ENCODE measurements around the gene HABP2. TPM values are rescaled to one million over a fixed set of nuclear protein-coding genes. Genes with fewer than 3 reads are reported as not detected.

The HABP2 gene
- total RNA-seq, 1 donor from 2014 or later, result not detected

DNA sequence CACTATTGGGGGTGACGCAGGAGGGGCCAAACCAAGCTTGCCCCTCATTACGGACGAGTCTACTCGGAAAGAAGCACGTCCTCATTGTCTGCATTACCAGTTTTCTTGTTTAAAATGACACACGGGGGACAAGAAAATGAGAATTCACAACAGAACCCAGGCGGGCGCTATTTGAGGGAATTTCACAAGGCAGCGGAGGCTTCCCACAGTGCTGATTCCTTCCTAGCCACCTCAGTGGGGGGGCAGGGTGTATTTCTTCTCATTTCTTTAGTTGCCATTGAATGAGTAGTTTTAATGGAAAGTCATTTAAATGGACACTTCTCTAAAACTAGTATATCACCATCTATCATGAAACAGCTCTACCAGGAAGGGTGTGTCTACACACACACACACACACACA is 68.1 kb downstream of the HABP2 start:
- no peak for TF ChIP-seq CTCF (IDR thresholded peaks at IDR 0.05)
- no peak for ATAC-seq (ENCODE audit: low read depth)
- CTCF ChIA-PET, result no interaction called here

GRCh38 chr10:113621799-113622198 is 68.9 kb downstream of the HABP2 start:
- ChIA-PET CTCF (no interaction called here), POLR2A (no interaction called here)
- intact Hi-C loops (cut with micrococcal nuclease), result no loop called here
- H3K4me1 Mint-ChIP-seq, result no peaks in the 10 kb centered on the region
- peaks cover 23% of the 10 kb centered on the region for H3K27me3 Mint-ChIP-seq
- no peak for TF ChIP-seq CTCF (IDR thresholded peaks at IDR 0.05)
- H3K4me3 Mint-ChIP-seq, result no peak overlapping the region
- H3K27ac Mint-ChIP-seq, result no peak overlapping the region
- no peak for DNase-seq
- H3K36me3 Mint-ChIP-seq (ENCODE audit: low read depth), result no peaks in the 10 kb centered on the region
- H3K9me3 Mint-ChIP-seq, result no peaks in the 10 kb centered on the region
- no peak for ATAC-seq (ENCODE audit: low read depth)

More for the DNA sequence above, 68.1 kb downstream of the HABP2 start:
- no peak for DNase-seq
- no peak overlapping the region for H3K27ac Mint-ChIP-seq
- H3K27me3 Mint-ChIP-seq, result peaks cover 30% of the 10 kb centered on the region
- H3K4me3 Mint-ChIP-seq, result no peak overlapping the region
- no peaks in the 10 kb centered on the region for H3K4me1 Mint-ChIP-seq
- POLR2A ChIA-PET, result no interaction called here
- intact Hi-C loops (cut with micrococcal nuclease), result no loop called here
- H3K36me3 Mint-ChIP-seq (ENCODE audit: low read depth), result no peaks in the 10 kb centered on the region
- no peaks in the 10 kb centered on the region for H3K9me3 Mint-ChIP-seq

DNA sequence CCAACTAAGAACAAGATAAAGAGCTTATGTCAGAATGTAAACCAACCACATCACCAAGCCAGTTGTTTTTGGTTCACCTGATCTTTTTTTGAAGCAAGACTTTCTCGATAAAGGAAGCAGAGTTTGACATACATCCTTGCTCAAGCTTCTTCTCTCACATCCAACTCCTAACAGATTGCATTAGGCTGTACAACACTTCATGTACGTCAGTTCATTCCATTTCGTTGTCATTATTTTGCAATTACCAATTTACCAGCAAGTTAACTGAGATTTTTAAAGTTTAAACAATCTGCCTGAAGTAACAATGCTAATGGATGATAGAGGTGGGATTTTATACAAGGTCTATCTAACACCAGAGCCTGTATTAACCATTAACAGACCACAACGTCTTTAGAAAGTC is 70.0 kb downstream of the HABP2 start:
- H3K4me3 Mint-ChIP-seq, result no peak overlapping the region
- H3K9me3 Mint-ChIP-seq, result no peaks in the 10 kb centered on the region
- intact Hi-C loops (cut with micrococcal nuclease), result no loop called here
- CTCF ChIA-PET, result no interaction called here
- H3K27ac Mint-ChIP-seq, result no peak overlapping the region
- no peaks in the 10 kb centered on the region for H3K4me1 Mint-ChIP-seq
- POLR2A ChIA-PET, result no interaction called here
- DNase-seq, result no peak
- ATAC-seq (ENCODE audit: low read depth), result no peak
- H3K36me3 Mint-ChIP-seq (ENCODE audit: low read depth), result no peaks in the 10 kb centered on the region
- H3K27me3 Mint-ChIP-seq, result peaks cover 16% of the 10 kb centered on the region
- TF ChIP-seq CTCF (IDR thresholded peaks at IDR 0.05), result no peak

DNA sequence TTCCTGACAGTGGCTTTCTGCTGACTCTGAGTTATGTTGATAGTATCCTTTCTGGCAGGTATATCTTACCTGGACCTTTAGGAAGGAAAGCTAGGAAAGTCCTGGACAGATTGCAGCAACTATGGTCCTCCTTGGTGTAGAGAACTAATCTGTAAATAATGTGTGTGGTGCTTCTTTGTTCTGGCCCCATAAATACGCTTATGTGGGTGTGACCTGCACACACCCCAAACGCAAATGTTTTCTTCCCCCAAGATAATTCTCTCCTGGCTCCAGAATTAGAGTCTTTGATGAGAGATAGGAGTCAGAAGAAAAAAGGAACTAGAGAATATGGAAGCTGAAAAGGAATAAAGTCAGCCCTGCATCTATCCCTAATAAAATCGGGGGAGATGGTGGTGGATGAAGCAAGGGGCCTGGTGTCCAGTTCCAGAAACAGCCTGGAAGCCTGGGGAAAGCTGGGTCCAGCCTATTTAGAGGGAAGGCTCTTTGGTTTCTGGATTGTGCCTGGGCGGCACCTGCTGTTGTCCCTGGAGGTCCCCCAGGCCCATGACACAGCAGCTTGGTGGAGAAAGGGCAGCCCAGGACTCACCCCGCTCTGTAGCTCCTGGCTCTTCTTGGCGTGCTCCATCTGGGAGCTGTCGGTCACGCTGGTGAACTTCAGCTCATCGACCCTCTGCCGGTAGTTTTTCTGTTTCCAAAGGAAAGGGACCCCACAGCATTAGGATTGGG is 72.8 kb downstream of the HABP2 start:
- POLR2A ChIA-PET, result no interaction called here
- no peak for ATAC-seq (ENCODE audit: low read depth)
- Mint-ChIP-seq H3K9me3 (no peaks in the 10 kb centered on the region), H3K4me3 (no peak overlapping the region), H3K4me1 (no peaks in the 10 kb centered on the region), H3K27ac (no peak overlapping the region), H3K36me3 (ENCODE audit: low read depth) (no peaks in the 10 kb centered on the region), H3K27me3 (peaks cover 16% of the 10 kb centered on the region)
- no peak for DNase-seq
- TF ChIP-seq CTCF (IDR thresholded peaks at IDR 0.05), result no peak
- intact Hi-C loops (cut with micrococcal nuclease), result no loop called here
- CTCF ChIA-PET, result interaction anchor here (0.7 kb wide), 1 partner anchor 1098 kb away, joined by 3 read pairs; no protein-coding TSS in a partner anchor

- ATAC-seq (ENCODE audit: low read depth) (no peak), DNase-seq (no peak)
- no peaks in the 10 kb centered on the region for H3K4me1 Mint-ChIP-seq
- H3K27ac Mint-ChIP-seq, result no peak overlapping the region
- peaks cover 12% of the 10 kb centered on the region for H3K27me3 Mint-ChIP-seq
- no peaks in the 10 kb centered on the region for H3K9me3 Mint-ChIP-seq
- ChIA-PET CTCF (no interaction called here), POLR2A (no interaction called here)
- no peak for TF ChIP-seq CTCF (IDR thresholded peaks at IDR 0.05)
- intact Hi-C loops (cut with micrococcal nuclease), result no loop called here
- no peak overlapping the region for H3K4me3 Mint-ChIP-seq
- no peaks in the 10 kb centered on the region for H3K36me3 Mint-ChIP-seq (ENCODE audit: low read depth)
Observed at GRCh38 chr10:113626809-113627355, 74.0 kb downstream of the HABP2 start.
